Tibial nerve (tissue), 4 donors: ENCODE measurements around the gene SYT7. TPM values are rescaled to one million over a fixed set of nuclear protein-coding genes. Genes with fewer than 3 reads are reported as not detected.

Experiments
- DNase-seq, 2 donors: peaks; one replicate each; pipeline ENCODE4 v3.0.0-alpha.2; 2019; ENCODE audit warnings: low spot score in 2 of 2
- H3K27ac ChIP-seq, 4 donors: fragments of 200-600 bp; sonication (generic) in 3 of 4; one replicate each; pipeline ENCODE4 v1.5.1; 2017 to 2019; ENCODE audit warnings: mild to moderate bottlenecking in 1 of 4
- H3K27me3 ChIP-seq, 2 donors: fragments of 200-600 bp; sonication (generic) in 1 of 2; one replicate each; pipeline versions ENCODE4 v1.5.1 to v1.6.0; 2017 to 2019
- H3K36me3 ChIP-seq, 3 donors: fragments of 200-600 bp; sonication (generic); one replicate each; pipeline ENCODE4 v1.5.1; 2018 to 2019
- H3K4me1 ChIP-seq, 4 donors: fragments of 200-600 bp; sonication (generic) in 3 of 4; one replicate each; pipeline ENCODE4 v1.5.1; 2017 to 2019
- H3K4me3 ChIP-seq, 4 donors: fragments of 200-600 bp; sonication (generic) in 3 of 4; one replicate each; pipeline ENCODE4 v1.5.1; 2017 to 2019; ENCODE audit warnings: mild to moderate bottlenecking in 1 of 4, moderate library complexity in 1 of 4
- H3K9me3 ChIP-seq, 4 donors: fragments of 200-600 bp; sonication (generic) in 3 of 4; one replicate each; pipeline ENCODE4 v1.5.1; 2017 to 2019
- EP300 ChIP-seq, 2 donors: sonication (generic); formaldehyde crosslinking; IDR thresholded peaks; one replicate each; pipeline ENCODE4 v1.6.1; 2017; ENCODE audit warnings: antibody characterized with exemption in 2 of 2, mild to moderate bottlenecking in 1 of 2
- POLR2A ChIP-seq, 2 donors: fragments of 450-650 bp; IDR thresholded peaks; one replicate each; pipeline ENCODE4 v1.6.1; 2017; ENCODE audit warnings: antibody characterized with exemption in 2 of 2, mild to moderate bottlenecking in 2 of 2, moderate library complexity in 2 of 2
- WGBS, 2 donors: methylation state at CpG; one replicate each; pipeline ENCODE4 v1.1.5; 2018; 5-methylcytosine and 5-hydroxymethylcytosine counted together
- total RNA-seq, 4 donors: library from RNA; depleted of rRNA; stranded (reverse); fragments of >200 nt; gene quantifications; one replicate each; pipeline ENCODE4 v1.1.0, GENCODE V29; 2016
- TF ChIP-seq, protein P1 (sequence below), 5 experiments: fragments of 200-600 bp in 3 of 5; fragments of 450-650 bp in 2 of 5; sonication (generic) in 3 of 5; IDR thresholded peaks; one replicate each; pipeline ENCODE4 v1.5.1; 2016 to 2019; ENCODE audit warnings: antibody characterized with exemption in 5 of 5, mild to moderate bottlenecking in 3 of 5, moderate library complexity in 2 of 5

The SYT7 gene
- total RNA-seq, 4 donors from 2014 or later: 1.2 to 2.5 (median 1.8) TPM

DNA sequence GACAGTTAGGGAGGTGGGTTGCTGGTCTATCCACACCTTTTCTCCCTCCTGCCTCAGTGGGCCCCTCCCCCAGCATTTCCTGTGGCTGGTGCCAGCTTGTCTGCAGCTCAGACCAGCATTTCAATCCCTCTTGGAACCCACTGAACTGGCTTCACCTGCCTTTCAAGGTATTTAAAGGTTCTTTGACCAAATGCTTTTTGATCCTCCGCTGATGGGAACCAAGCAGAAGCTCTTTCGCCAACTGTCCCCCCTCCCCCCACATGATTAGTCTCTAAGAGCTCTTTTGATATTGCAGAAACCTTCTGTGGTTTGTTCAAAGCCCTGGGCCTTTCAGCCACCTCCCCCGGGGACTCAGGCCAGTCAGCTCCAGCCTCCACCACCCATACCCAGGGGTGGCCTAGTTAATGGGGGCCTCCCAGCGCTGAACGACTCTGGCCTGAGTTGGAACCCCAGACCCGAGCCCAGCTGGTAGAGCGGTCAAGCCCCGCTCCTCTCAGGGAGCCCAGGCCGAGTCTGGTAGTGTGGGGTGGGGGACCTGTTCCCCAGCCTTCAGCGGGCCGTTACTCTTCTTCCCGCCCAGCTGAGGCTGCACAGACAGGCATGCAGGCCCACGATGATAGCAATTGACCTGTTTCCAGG, 6.0 kb upstream of the SYT7 start:
- WGBS, 2 donors: 54 to 56% methylated on average over 12 to 13 of the region's 13 CpGs
- H3K9me3 ChIP-seq: no peaks in the 10 kb centered on the region
- peaks cover 0 to 19% (median 15%) of the 10 kb centered on the region in 4 donors for H3K4me1 ChIP-seq
- peaks cover 0 to 38% of the 10 kb centered on the region in 2 donors for H3K27me3 ChIP-seq
- no peak for DNase-seq
- TF ChIP-seq POLR2A (IDR thresholded peaks at IDR 0.05): no peak
- TF ChIP-seq, protein P1, sequence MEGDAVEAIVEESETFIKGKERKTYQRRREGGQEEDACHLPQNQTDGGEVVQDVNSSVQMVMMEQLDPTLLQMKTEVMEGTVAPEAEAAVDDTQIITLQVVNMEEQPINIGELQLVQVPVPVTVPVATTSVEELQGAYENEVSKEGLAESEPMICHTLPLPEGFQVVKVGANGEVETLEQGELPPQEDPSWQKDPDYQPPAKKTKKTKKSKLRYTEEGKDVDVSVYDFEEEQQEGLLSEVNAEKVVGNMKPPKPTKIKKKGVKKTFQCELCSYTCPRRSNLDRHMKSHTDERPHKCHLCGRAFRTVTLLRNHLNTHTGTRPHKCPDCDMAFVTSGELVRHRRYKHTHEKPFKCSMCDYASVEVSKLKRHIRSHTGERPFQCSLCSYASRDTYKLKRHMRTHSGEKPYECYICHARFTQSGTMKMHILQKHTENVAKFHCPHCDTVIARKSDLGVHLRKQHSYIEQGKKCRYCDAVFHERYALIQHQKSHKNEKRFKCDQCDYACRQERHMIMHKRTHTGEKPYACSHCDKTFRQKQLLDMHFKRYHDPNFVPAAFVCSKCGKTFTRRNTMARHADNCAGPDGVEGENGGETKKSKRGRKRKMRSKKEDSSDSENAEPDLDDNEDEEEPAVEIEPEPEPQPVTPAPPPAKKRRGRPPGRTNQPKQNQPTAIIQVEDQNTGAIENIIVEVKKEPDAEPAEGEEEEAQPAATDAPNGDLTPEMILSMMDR (IDR thresholded peaks at IDR 0.05): no peak
- TF ChIP-seq EP300 (IDR thresholded peaks at IDR 0.05): no peak
- H3K27ac ChIP-seq: no peak overlapping the region
- peak overlapping the region in 3 of 4 donors; percentile 34 to 53 (median 49) for H3K4me3 ChIP-seq
- no peaks in the 10 kb centered on the region for H3K36me3 ChIP-seq

DNA sequence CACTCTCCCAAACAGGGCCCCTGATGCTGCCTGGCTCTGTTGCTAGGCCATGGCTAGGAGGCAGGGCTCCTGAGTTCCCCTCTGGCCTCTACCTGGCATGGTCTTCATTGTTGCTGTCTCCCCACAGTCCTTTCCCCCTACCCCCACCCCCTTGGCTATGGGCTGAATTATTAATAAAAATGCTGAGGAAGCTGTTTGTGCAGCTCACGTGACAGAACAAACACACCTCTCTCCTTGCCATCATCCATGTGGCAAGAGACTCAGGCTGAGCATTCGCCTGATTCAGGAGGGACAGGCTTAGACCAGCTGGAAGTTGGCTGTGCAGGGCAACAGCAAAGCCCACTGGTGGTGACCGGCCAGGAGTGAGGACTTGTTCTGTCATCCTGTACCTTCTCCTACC, 4.2 kb upstream of the SYT7 start:
- no peak for TF ChIP-seq EP300 (IDR thresholded peaks at IDR 0.05)
- TF ChIP-seq POLR2A (IDR thresholded peaks at IDR 0.05): no peak
- TF ChIP-seq, protein P1 (IDR thresholded peaks at IDR 0.05): no peak
- H3K4me3 ChIP-seq: no peak overlapping the region

DNA sequence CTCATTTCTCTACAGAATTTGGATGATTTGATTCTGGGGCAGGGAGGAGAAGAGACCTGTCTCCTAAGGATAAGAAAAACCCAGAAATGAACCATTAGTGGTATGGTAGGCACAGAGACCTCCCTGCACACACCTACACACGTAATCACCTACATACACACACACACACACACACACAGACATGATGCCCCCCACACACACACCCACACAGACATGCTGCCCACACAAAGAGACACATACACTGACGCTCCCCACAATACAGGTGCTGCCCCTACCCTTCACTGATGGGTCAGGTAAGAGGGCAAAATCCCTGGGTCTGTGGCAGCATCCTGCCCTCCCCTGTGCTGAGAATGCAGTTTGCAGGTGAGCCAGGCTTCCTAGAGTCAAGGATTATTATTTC, 1.1 kb upstream of the SYT7 start:
- no peak for DNase-seq
- H3K27ac ChIP-seq: no peak overlapping the region
- H3K36me3 ChIP-seq: no peaks in the 10 kb centered on the region
- no peak overlapping the region for H3K4me3 ChIP-seq
- H3K4me1 ChIP-seq: peaks cover 0 to 15% (median 9%) of the 10 kb centered on the region in 4 donors
- peaks cover 0 to 42% of the 10 kb centered on the region in 2 donors for H3K27me3 ChIP-seq
- no peaks in the 10 kb centered on the region for H3K9me3 ChIP-seq
- WGBS, 2 donors: 45 to 59% methylated on average over 2 of the region's 2 CpGs
- TF ChIP-seq, protein P1 (IDR thresholded peaks at IDR 0.05): no peak
- TF ChIP-seq POLR2A (IDR thresholded peaks at IDR 0.05) (no peak), EP300 (IDR thresholded peaks at IDR 0.05) (no peak)

More for the DNA sequence above, 4.2 kb upstream of the SYT7 start:
- 73 to 74% methylated on average over 3 of the region's 3 CpGs for WGBS, 2 donors
- Histone ChIP-seq H3K27me3 (peaks cover 0 to 49% of the 10 kb centered on the region in 2 donors), H3K4me1 (peaks cover 0 to 29% (median 23%) of the 10 kb centered on the region in 4 donors), H3K9me3 (no peaks in the 10 kb centered on the region), H3K27ac (no peak overlapping the region), H3K36me3 (no peaks in the 10 kb centered on the region)
- no peak for DNase-seq

DNA sequence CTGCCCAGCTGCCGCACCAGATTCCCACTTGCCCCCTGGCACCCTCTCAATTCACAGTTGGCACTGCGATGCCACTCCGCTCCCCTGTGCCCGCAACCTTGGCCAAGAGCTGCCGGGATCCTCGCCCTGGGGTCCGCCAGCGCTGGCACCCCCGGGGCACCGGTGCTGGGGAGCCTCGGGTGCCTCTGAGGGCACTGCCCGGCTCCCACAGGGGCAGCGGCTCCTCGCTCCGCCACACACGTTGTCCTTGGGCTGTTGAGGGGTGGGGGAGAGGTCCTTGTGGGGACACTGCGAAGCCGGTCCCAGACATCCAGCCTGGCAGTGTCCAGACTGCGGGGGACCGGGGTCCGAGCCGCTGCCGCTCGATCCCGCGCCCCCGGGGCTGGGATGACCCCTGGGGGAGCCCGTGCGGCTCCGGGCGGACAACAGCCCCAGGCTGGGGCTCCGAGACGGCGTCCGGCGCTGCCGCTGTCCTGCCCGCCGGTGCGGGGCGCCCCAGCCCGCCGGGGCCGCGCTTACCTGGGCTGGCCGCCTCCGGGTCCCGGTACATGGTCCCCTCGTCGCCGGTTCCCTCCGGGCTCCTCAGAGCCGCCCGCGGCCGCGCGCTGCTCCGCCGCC, 496 bp downstream of the SYT7 start:
- Histone ChIP-seq H3K4me3 (peak overlapping the region in 3 of 4 donors; percentile 31 to 62 (median 41)), H3K27me3 (peaks cover 0 to 36% of the 10 kb centered on the region in 2 donors), H3K27ac (no peak overlapping the region), H3K36me3 (no peaks in the 10 kb centered on the region), H3K9me3 (no peaks in the 10 kb centered on the region), H3K4me1 (peaks cover 0 to 15% (median 9%) of the 10 kb centered on the region in 4 donors)
- no peak for DNase-seq
- 3 to 7% methylated on average over 7 to 19 of the region's 60 CpGs for WGBS, 2 donors
- TF ChIP-seq POLR2A (IDR thresholded peaks at IDR 0.05) (no peak), EP300 (IDR thresholded peaks at IDR 0.05) (no peak)
- TF ChIP-seq, protein P1 (IDR thresholded peaks at IDR 0.05): no peak

DNA sequence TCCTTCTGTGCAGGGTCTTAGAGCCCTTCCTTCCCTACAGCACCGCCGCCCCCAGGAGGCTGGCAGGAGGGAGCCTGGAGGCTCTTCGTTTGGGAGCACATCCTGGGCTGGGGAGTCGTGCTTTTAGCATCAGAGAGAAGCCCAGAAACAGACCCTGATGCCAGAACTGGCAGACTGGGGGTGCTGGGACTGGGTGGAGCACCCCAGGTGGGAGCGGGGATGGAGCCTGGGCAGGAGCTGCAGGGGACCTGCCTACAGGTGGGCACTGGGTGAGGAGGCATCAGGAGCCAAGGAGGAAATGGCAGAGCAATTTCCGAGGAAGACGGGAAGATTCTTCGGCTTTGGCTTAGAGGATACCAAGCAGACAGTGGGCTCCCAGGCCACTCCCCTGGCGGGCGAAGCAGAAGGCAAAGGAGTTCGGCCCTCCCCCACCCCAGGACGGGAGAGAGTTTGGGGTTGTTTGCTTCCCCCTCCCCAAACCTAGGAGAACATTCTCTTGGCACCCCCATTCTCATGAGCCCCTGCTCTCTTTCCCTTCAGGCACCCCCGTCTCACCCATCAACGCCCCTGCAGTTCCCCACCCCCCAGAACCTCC, 1.1 kb downstream of the SYT7 start:
- WGBS, 2 donors: 25 to 26% methylated on average over 14 of the region's 14 CpGs
- peak overlapping the region in 2 of 4 donors; percentile 41 to 62 for H3K4me3 ChIP-seq
- H3K27ac ChIP-seq: no peak overlapping the region
- DNase-seq: no peak
- H3K36me3 ChIP-seq: no peaks in the 10 kb centered on the region
- H3K9me3 ChIP-seq: no peaks in the 10 kb centered on the region
- H3K27me3 ChIP-seq: peaks cover 0 to 36% of the 10 kb centered on the region in 2 donors
- no peak for TF ChIP-seq EP300 (IDR thresholded peaks at IDR 0.05)
- TF ChIP-seq, protein P1 (IDR thresholded peaks at IDR 0.05): no peak
- no peak for TF ChIP-seq POLR2A (IDR thresholded peaks at IDR 0.05)
- H3K4me1 ChIP-seq: peaks cover 0 to 15% (median 9%) of the 10 kb centered on the region in 4 donors
